EH (cell line): Measurements from ENCODE around the gene ESYT2.

Experiments
- DNase-seq: peaks from one replicate; pipeline ENCODE4 v3.0.0-alpha.2; 2015; ENCODE audit warnings: low read depth

The ESYT2 gene

GRCh38 chr7:158742065-158742821 lies 87.1 kb downstream of the ESYT2 start:
- no peak for DNase-seq

DNA sequence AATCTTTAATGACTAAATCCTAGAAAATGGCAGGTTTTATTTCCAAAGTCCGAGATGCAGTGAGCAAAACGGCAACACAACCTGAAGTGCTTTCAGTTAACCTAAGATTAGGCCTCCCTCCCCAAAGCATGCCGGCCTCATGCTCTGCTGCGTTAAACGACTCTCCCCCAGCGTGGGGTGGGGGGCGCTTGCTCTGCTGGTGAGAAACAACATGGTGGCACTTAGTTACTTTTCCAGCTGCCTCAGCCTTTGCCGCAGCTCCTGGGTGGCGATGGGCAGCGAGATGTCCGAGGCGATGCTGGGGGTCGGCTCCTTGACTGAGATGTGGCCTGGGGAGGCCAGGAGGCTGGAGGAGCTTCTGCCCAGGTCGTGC lies 88.0 kb downstream of the ESYT2 start:
- no peak for DNase-seq

- peak; percentile 80 for DNase-seq
Measured at GRCh38 chr7:158740657-158741293, 88.5 kb downstream of the ESYT2 start.

GRCh38 chr7:158740013-158740656 lies 89.2 kb downstream of the ESYT2 start:
- peak; percentile 88 for DNase-seq

GRCh38 chr7:158738841-158739240 lies 90.5 kb downstream of the ESYT2 start:
- DNase-seq, result no peak

DNA sequence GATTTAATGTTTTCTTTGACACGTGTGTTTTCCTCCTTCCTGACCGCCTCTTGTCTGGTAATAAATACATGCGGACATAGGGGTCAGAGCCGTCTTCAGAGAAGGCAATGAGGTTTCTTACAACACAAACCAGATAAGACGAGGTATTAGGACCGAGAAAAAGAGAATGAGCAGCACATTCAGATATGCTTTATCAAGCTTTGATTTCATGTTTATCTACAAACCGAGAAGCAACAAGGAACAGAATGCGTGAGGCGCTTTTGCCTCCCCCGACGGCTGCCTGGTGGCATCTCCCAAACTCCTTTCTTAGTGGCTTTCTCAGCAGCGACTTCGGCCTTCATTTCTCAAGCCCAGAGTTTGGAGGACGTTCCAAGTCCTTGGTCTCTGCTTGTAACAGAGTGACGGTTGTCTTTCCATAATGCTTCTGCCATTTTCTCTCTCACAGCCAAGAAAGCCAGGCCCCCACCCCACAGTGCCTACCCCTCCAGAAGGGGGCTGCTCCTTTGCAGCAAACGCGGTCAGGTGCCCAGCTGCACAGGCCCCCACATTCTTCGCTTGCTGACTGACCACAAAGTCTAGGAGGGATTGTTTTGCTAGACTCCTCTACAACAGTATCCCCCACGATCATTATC lies 92.1 kb downstream of the ESYT2 start:
- DNase-seq, result no peak

DNA sequence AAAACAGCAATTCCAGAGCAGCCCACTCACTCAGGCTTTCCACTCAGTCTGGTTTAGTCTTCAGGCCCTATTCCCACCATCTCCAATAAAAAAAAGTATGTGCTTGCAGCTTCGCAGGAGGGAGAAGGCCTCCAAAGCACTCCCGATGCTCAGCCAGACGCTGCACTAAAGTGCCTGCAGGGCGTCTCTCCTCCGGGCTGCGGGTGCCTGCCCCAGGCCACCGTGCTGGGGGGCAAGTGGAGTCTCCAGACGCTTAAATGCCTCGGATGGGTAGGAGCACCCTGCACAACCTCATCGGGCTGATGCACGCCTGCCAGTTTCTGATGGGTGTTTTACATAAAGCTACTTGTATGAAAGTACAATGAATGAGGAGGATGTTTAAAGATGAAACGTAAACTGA lies 93.4 kb downstream of the ESYT2 start:
- DNase-seq, result no peak

GRCh38 chr7:158734861-158735260 lies 94.4 kb downstream of the ESYT2 start:
- peak; percentile 29 for DNase-seq

- no peak for DNase-seq
Measured at GRCh38 chr7:158733775-158734494, 95.4 kb downstream of the ESYT2 start.

DNA sequence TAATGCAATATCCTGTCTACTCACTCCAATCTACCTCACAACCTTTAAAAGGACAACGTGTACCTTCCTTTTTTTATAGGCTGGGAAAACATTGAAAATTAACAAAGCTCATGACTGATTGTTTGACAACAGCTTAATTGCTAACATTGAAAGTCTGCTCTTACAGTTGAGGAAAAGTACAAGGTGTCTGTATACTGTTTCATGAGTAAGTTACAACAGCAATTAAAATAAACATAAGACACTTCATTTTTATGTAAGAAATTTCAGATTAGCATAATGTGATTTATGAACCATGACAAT lies 96.1 kb downstream of the ESYT2 start:
- DNase-seq, result no peak

DNA sequence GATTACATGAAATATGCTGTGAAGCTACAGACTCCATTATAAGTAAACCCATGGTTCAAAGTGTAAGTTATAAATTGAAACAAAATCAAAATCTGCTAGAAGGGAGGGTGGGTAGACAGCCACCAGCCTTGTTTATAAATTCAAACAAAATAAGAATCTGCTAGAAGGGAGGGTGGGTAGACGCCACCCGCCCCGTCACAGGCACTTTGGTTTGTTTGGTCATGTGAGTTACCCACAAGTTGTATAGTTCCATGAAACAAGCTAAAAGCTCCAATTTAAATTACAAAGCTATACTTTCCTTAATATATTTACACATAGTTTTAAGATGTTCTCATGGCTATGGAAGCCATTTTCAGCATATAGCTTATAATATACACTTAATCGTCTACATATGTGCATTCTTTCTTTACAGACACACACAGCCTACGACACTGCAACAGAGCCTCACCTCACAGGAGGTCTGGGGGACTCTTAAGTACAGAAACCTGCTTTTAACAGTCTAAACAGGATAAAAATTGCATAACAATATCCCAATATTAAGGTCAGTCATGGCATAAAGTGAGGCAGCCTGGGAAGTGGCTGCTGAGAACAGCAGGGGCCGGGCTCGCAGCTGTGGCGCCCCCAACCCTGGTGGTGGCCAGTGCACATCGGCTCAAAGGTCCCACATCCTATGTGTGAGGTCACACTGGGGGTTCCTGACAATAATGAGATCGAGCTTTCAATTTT lies 96.7 kb downstream of the ESYT2 start:
- DNase-seq, result no peak

GRCh38 chr7:158731761-158732160 lies 97.5 kb downstream of the ESYT2 start:
- DNase-seq, result no peak

DNA sequence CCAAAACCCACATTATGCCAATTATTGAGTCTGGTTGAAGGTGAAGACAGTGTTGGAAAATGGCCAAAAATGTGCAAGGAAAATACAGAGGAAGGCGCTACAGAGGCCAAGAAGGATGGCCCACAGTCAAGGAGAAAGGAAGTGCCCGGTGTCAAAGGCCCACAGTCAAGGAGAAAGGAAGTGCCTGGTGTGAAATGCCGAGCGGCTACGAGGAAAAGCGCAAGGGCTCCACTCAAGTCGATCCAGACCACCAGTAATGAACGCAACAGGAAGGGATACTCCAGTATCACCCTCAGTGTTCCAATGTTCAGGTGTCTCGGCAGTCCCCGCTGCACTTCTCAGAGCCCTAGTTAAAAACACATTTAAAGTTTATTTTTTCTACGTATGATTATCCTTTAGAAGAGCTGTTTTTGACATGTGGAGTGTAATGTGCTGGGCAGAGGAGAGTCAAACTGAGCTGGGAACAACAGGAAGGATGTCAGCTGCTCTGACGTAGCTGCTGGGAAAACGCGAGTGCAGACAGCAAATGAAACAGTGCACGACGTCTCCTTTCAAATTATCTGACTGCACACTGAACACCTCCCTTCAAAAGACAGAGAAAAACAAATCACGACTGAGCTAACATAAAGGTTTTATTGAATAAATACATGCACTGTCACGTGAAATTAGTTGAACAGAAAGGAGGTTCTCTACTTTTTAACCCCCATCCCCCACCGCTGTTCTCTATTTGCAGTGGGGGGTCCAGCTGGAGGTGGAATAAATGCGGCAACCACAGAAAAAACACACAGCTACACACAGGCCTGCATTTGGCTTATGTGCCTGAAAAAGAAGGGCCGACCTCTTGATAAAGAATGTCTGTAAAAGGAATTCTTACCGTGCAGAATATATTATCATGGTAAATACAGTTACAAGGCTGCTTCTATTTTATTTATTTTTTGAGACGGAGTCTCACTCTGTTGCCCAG lies 98.6 kb downstream of the ESYT2 start:
- DNase-seq, result no peak

- DNase-seq, result no peak
Measured at GRCh38 chr7:158729646-158730382, 99.5 kb downstream of the ESYT2 start.

- no peak for DNase-seq
Measured at GRCh38 chr7:158728911-158729645, 100.2 kb downstream of the ESYT2 start.

GRCh38 chr7:158727690-158728089 lies 101.6 kb downstream of the ESYT2 start:
- no peak for DNase-seq

DNA sequence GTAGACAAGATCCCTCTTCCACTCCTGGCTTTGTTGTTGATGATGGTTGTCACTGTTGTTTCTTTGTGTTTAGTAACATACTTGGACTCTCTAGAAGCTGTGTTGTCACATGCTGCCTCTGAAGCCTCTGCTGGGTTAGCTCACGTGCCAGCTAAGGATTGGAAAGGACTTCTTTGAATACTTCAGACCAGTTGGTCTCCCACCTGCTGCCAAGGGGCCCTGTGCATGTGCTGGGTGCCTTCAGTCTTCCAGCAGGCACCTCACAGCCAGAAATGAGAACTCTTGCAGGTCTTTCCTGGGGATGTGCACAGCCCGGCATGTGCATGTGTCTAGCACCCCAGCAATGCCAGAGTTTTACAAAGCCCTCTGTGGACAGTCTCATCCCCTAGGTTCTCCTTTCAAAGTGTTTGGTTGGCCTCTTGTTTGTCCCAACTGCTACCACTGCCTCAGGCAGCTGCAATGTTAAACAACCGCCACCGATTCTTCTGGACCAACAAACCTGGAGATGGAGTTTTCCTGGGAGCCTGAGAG lies 103.0 kb downstream of the ESYT2 start:
- no peak for DNase-seq

GRCh38 chr7:158725506-158725800 lies 103.9 kb downstream of the ESYT2 start:
- DNase-seq, result no peak
